ENCODE data around the gene USP30.

Gene USP30

DNA sequence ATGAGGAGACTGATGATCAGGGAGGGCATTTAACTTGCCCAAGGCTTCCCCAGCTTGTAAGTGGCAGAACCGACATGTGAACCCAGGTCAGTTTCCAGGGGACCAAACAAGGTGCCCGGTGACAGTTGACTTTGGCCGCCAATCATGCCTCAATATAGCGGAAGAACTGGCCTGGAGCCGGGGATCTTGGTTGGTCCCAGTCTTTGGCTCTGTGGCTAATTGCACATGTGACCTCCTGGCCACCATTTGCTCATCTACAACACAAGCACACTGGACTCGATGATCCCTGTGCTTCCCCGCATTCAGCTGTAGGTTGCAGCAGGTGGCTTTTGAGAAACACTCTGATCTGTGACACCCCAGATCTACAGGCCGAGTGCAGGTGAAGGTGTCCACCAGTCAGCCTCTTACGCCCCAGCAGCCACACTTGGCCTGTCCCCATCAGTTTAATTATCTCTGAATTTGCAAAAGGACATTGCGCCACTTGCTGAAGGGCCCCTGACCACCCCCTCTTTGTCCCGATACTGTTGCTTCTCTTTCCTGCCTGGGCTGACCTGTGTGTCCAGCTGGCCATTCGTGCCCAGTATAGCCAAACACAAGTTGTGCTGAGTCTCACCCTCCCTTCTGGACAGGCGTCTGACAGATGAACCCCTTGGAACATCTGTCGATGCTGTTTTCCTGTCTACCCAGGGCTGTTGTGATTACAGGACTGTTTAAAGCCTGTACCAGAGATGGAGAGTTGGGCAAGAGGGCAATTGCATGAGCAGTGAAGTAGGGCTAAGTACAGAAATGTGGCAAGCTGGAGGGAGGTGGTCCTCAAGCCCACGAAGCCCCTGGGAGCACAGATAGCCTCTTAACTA is 78.1 kb downstream of the USP30 start:
- no peak for DNase-seq

DNA sequence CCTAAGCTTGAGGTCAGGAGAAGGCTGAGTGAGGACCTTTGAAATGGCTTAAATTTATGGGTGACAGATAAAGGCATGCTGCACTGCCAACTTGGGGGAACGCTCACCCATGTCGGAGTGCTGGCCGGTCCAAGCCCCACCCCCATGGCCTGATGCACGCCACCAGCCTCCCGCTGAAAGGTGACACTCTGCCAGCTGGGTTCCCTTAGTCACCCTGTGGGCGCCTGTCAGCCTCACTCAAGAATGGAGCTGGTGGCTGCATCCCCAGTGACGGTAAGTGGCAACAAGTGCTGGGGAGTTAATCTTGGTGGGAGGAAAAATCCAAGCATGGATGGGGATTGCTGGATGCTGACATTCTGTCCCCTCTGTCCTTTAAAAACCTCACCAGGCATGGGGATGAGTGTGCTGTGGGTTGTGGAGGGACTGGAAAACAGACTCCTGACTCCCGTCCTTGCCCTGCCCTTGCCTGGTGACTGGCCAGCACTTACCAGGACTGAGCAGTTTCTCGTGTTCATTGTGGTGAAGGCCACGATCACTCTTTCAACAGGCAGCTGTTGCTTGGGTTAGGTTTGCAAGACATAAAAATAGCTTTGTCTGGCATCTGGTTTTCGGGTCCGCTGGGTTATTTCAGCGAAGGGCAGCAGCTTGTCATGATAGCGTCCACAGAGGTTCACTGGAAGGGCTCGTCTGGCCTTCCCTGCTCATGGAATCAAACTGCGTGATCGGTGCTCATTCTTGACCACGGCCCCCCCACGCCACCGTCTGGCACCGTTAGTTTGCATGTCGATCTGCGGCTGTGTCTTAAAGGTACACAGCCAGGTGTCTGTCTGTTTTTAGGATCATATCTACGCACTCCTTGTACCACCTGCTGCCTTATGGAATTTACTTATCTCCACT is 79.0 kb downstream of the USP30 start:
- no peak for DNase-seq

DNA sequence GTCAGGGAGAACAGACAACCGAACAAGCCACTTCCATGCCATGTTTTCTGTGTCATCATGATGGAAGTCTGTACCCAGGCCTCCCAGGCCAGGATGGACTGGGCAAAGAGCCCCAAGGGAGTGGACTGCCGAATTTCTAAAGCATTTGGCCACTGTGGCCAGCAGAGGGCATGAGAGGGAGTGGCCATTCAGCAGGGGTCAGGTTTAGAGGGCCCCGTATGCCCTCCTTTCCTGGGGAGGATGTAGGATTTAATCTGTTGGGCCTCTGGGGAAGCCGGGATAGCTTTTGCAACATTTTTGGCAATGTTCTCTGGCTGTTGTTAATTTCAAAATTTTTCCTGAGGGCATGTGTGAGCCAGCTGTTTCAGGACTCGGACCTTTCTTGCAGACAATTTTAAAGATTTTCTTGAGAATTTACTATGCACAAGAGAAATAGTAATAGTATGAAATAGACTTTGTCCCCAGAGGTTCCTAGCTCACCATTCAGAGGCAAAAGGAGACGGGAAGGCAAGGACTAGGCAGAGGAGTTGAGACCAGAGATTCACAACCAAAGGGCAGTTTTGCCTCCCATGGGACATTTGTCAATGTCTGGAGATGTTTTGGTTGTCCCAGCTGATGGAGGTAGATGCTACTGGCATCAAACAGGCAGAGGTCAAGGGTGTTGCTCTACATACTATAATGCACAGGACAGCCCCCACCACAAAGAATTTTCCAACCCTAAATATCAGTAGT is 82.0 kb downstream of the USP30 start:
- DNase-seq = no peak

DNA sequence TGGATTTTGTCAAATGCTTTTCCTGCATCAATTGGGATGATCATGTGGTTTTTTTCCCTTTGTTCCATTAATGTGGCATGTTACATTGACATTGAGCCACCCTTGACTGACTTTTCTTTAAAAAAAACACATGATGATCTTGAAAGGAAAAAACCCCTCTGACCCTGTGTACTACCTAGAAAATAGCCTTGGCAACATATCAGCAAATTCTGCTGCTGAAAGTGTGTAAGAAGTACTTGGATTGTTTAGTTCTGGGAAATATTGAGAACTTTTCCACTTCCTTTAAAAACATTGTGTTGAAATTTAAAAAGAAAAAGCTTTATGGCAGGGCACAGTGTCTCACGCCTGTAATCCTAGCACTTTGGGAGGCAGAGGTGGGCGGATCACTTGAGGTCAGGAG is 84.7 kb downstream of the USP30 start:
- DNase-seq = no peak

All from activated naive CD4-positive, alpha-beta T cell treated with anti-CD3 and anti-CD28 coated beads, Interleukin-2, amount 50 U/mL, for 16 hours (primary cell).